ENCODE measurements around the gene GPR3.
A peak's percentile ranks its signal among the peaks of the same experiment; 100 is the strongest.

The GPR3 gene

DNA sequence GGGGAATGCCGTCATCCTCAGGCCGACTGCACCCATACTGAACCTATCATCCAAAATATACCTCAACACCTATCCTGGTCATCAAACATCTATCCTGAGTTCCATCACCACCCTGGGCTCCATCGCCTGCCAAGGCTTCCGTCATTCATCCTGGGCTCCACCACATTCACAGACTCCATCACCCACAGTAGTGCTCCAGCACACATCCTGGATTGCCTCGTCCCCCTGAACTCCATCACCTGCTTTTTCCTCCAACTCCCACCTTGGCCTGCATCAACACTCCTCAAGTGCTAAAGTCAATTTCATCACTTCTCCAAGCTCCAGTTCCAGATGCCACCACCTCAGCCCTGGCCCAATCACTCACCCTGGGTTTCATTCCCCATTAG is 33.5 kb upstream of the GPR3 start:
- no peak for DNase-seq (ENCODE audit: low spot score)

DNA sequence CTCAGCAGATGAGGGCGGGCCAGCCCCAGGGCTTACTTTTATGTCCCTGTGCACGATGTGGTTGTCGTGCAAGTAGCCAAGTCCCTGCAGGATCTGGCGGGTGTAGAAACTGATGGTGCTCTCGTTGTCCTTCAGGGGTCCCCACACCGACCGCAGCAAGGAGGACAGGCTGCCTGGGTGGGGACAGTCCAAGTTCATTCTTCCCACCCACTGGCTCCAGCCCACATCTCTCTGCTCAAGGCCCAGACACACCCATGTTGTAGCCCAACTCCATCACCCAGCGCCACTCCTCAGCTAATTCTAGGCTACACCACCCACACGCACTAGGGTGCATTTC is 32.6 kb upstream of the GPR3 start:
- DNase-seq (ENCODE audit: low spot score) = no peak

DNA sequence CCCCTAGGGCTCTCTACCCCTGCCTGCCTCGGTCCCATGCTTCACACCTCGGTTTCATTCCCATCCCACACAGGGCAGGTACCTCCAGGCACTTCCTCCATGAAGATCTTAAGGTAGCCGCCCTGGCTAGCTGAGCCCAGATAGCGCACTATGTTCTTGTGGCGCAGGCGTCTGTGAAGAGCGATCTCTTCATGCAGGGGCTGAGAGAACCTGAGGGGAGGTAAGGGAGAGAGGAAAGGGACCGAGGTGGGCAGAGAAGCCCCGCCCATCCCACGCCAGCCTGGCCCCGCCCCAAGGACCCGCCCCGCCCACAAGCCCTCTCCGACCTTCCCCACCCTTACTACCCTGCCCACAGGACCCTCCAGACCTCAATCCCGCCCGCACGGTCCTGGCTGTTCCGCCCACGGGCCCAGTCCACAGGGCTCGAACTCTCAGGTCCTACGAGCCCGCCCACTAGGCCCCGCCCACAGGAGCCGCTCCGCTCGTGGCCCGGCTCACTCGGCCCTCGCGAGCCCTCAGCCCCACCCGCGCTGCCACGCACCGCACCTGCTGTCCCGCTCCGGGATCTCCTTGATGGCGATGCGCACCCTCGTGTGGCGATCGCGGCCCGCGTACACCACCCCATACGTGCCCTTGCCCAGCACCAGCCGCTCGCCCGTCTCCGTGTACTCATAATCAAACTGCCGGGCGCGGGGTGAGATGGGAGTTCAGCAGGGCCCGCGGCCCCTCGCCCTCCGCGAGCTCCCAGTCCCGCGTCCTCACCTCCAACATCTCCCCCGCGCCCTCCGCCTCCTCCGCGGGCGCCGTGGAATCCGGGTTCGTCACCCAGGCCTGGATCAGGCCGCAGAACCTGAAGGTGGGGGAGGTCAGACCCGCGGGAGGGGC is 32.0 kb upstream of the GPR3 start:
- no peak for DNase-seq (ENCODE audit: low spot score)

DNA sequence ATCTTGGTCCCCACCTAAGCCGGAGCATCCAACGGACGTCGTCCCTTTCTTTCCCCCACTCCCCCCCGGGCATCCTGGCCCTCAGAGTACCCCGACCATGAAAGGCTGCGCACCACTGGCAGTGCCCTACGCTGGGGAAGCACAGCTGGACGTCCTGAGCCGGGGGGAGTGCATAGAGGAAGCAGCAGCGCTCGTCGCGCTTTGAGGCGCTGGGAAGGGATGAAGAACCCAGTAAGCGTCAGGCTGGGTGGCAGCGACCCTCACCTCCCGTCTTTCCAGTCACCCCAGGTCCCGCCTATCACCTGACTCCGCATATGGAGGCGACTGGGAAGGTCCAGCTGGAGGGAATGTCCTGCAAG is 31.4 kb upstream of the GPR3 start:
- DNase-seq (ENCODE audit: low spot score) = no peak

DNA sequence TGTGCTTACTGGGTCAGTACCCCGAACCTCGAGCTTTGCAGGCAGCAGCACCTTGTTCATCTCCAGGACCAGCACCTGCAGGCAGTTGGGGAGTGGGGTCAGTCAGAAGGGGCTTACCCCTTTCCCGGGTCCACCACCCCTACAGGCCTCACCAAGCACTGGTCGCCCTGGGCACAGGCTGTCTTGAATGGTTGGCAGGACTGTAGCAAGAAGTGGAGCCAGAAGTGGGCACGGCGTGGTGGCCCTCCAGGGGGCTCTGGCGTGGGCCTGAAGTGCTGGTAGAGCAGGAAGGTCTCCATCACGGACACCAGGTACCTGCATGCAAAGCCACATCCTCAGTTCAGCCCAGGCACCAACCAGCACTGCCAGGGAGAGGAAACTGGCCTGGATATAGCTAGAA is 30.9 kb upstream of the GPR3 start:
- DNase-seq (ENCODE audit: low spot score) = no peak

DNA sequence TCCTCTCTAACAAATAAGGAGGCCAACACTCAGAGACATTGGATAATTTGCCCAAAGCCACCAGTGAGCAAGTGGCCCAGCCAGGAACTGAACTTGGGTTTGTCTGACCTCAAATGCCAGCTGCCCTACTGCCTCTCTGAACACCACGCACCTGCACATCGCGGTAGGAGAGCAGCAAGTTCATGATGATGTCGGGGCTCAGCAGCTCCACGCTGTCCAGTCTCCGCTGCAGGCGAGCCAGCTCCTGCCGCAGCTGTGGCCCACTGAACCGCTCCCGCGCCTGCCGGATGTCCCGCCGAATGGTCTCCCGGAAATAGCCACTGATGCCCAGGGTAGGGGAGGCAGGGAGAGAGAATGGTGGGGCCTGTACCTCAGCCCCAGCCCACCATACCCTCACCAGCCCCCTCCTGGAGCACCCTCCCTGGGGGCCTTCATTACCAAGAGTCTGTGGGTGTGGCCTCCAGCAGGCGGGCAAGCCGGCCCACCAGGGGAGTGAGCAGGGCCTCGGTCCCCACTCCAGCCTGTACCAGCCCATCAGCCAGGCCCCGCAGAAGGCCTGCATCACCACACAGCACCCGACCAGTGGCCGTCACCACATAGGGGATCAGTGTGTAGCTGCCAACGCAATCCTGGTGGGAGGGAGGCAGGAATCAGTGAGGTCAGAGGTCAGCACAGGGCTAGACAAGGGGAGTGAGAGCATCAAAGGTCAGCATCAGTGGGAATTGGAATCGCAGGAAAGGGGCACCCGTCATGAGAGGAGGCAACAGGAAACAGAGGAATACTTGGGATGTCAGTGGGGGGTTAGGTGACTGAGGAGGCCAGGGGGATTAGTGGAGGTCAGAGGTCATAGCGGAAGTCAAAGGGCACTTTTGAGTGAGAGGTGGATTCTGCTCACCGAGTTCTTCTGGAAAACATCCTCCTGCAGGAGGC is 28.4 kb upstream of the GPR3 start:
- DNase-seq (ENCODE audit: low spot score) = no peak

DNA sequence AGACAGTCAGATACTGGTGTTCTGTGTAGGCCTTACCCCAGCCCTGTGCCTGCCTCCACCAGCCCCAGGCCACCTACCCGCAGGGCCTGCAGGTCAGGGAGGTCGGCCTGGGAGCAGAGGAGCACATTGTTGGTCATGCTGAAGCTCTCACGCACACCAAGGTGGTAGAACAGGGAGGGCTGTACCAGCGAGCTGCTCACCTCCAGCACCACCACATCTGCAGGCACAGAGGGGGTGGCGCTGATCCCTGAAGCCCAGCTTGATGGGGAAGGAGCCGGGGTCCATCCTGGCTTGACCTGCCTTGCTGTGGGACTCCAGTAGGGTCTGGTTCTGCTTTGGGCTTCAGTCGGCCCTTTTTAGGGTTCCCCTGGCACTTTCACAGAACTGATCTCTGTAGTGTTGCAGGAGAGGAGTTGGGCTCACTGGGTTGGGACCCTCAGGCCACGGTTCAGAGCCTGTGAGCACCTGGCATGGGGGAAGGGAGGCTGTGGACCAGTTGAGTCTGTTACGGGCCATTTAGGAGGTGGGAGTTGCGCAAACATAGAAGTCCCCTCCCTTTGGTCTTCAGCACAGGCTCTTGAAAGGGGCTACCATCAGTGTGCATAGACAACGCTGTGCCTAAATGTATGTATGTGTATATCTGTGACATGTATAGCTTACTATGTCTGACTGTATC is 27.6 kb upstream of the GPR3 start:
- no peak for DNase-seq (ENCODE audit: low spot score)

DNA sequence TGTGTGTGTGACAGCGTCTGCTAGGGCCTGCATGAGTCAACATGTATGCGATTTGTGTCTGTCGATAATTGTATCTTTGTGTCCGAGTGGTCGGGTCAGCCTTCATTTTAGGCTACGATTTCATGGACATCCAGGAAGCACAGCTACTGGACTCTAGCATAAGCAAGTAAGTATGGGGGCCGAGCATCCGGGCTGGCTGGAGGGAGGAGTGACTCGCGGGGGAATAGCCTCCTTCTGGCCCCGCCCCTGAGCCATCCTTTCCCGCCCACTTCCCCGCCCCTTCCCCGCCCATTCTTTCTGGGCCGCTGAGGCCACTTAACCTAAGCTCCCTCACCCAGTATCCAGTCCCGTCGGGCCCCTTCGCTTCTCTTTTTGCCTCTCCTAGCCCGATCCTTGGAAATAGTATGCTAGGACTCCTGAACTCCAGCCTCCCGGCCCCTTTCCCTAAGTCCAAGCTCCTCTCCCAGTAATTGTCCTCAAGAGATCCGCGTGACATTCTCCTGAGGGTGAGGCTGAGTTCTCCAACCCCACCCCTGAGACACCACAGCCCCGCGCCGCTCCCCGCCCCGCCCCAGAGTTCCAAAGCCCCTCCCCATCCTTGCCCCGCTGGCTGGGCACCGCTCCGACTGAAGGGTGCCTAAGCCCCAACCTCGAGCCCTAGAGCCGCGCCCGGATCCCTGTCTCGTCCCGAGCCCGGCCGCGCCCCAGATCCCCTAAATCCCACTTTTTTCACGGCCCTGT is 26.9 kb upstream of the GPR3 start:
- peak; percentile 87 for DNase-seq (ENCODE audit: low spot score)

DNA sequence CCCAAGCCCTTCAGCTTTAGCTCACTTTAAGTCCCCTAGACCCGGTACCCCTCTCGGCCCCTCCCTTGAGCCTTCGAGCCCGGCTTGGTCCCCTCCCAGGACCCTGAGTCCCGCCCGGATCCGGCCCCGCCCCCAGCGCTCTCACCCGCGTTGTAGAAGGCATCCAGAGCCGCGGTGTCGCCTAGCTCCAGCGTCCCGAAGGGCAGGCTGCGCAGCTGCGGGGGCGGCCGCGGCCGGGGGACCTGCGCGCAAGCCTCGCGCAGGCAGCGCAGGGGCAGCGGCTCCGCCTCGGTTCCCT is 26.4 kb upstream of the GPR3 start:
- peak; percentile 51 for DNase-seq (ENCODE audit: low spot score)

DNA sequence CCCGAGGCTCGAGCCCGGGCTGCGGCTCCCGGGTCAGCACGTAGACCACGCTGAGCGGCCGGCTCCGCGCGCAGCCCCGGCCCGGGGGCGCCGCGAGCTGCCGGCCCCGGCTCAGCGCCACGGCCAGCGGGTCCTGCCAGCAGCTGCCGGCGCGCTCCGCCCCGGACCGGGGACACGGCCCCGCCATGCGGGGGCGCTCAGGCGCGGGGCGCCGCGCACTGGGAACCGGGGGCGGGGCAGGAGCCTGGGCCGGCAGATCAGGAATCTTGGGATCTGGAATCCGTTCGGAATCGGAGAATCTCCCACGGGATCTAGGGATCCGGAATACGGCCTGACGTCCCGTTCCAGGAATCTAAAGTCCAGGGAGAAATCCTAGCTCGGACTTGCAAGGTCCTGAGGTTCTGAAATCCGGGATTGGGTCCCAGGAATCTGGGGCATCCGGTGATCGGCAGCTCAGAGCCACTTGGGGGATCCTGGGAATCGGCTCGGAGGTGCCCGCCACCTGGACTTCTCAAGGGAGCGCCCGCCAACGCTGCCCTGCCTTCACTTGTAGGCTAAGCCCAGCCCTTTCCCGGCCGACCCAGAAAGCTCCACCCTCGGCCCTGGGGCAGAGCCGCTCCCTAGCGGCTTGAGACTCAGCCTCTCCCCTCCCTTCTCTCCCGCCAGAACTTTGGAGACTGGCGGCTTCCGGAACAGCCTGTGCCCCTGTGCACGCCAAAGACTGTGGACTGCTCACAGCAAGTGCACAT is 25.8 kb upstream of the GPR3 start, which contains the start of gene MAP3K6:
Gene MAP3K6, minus strand, starts transcription at position 551 of the 749 bp plus-strand sequence. Its CDS starts 364 bp downstream, at position 187.
- peak; percentile 72 for DNase-seq (ENCODE audit: low spot score)

DNA sequence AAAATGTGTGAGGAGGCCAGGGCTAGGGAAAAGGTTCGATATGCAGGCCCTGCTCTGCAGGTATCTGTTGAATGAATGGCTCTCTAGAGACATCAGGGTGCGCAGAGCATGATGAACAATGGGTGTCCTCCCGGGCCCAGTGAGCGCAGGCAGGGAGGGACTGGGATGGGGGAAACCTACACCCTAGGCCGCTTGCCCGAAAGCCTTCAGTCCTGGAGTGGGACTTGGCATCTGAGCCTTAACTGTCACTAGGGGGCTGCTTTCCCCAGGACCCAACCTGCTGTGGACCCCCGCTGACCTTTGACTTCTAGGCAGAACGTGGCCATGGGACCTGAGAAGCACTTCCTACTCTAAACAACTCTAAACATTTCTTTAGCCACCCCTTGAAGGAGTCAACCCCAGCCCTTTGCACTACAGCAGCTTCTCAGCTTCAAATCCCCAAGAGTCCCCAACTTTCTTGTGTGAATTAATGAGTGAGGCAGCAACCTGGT is 25.2 kb upstream of the GPR3 start:
- no peak for DNase-seq (ENCODE audit: low spot score)

DNA sequence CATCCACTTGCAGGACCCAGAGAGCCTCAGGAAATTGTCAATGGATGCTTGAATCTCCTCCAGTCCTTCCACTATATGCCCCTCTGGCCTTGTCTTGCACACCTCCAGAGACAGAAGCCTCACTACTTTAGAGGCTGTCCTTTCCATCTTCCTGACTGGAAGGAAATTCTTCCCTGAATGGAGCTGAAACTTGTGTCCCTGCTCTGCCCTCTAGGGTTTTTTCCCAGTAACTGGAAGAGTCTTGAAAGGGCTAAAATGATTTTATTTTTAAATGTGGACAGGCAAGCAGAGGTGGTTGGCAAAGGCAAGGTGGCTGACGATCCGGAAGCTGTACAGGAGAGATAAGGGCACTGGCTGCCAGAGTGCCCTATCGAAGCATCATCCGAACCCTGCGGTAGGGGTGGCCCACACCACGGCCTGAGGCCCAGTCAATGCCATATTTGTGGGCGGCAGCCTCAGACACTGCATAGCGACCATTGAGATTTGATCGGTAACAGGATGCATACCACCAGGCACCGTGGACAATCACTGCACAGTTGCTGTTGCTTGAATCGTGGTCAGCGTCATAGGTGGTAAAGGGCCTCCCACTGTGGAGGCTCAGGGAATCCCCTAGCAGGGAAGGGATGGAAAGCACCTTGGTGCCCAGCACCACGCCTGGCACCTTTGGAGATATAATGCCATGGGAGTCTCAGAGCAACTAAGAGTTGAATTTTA is 23.4 kb upstream of the GPR3 start:
- no peak for DNase-seq (ENCODE audit: low spot score)

DNA sequence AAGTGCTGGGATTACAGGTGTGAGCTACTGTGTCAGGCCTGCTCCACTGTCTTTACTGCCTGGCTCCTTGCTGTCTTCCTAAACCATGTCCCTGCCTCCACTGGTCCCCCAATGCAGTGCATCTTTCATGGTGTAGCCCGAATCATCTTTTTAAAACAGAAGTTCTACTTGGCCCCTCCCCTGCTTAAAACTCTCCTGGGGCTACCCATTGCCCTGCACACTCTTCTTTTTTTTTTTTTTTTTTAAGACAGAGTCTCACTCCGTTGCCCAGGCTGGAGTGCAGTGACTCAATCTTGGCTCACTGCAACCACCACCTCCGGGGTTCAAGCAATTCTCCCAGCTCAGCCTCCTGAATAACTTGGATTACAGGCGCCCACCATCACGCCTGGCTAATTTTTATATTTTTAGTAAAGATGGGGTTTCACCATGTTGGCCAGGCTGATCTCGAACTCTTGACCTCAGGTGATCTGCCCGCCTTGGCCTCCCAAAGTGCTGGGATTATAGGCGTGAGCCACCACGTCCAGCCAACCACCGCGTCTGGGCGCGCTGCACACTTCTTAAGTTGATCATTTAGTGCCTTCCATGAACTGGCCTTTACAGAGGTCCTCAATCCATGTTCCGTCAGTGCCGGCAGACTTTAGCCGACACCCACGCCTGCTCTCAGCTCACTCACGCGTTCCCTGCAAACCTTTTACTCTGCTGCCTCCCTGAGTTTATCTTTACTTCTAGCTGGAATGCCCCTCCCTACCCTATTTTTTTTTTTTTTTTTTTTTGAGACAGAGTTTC is 20.2 kb upstream of the GPR3 start:
- DNase-seq (ENCODE audit: low spot score) = no peak

DNA sequence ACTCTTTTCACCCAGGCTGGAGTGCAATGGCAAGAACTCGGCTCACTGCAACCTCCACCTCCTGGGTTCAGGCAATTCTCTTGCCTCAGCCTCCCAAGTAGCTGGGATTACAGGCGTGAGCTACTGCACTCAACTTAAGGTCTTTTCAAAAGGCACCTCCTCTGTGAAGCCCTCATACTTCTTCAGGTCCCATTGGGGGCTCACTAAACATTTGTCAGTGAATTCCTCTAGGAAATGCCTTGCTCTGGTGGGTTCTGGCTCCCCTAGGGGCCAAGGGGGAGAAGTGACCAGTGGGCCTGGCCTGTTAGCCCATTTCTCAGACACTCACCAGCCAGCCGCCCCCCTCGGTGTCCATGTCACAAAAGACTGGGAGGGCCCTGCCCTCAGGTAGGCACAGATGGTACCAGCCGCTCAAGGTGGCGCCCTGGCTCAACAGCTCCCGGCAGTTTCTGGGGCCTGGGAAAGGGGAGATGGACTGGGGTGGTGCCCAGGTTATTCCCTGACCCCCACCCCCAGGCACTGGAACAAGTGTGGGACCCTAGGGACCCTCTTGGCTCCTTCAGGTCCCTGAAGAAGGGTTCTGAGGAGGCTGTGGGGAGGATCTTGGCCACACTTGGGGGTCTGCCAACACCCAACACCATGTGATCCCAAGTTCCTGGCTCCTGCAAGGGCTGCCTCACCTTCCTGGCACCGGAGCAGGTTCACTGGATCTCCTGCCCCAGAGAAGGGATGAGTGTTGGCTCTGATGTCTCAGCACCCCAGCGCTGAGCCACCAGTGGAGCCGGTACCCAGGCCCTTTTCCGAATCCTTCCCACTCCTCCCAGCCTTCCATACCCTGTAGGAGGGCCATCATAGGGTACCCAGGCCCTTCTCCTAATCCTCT is 19.4 kb upstream of the GPR3 start:
- no peak for DNase-seq (ENCODE audit: low spot score)

DNA sequence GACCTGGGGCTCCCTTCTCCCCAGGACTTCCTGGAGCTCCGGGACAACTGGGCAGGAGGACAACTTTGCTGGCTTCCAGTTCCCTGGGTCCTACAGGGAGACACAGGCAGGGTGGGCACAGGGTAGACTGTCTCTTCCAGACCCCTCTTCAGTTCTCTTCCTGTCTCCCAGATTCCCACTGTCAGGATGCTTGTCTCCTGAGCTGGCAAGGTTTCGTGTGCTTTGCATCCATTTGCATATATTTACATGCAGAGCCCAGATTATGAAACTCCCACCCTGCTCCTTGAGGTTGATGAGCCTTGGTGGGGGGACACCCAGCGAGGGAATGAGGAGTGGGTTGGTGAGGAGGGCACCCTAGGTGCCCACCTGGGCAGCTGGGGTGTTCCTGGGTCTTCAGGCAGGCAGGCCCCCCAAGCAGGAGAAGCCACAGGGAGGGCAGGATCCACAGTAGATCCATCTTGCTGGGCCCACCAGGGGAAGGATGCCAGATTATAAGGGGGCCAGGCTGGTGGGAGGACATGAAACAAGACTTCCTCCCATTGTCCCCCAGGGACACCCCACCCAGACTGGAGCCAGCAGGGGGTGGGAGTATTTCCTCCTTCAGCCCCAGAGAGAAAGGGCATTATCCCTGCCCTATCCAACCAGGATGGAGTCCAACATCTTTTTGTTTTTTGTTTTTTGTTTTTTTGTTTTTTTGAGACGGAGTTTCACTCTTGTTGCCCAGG is 17.9 kb upstream of the GPR3 start, which contains the start of gene FCN3:
Gene FCN3, minus strand, starts transcription at position 463 of the 725 bp plus-strand sequence. Its CDS starts 6 bp downstream, at position 457.
- no peak for DNase-seq (ENCODE audit: low spot score)

DNA sequence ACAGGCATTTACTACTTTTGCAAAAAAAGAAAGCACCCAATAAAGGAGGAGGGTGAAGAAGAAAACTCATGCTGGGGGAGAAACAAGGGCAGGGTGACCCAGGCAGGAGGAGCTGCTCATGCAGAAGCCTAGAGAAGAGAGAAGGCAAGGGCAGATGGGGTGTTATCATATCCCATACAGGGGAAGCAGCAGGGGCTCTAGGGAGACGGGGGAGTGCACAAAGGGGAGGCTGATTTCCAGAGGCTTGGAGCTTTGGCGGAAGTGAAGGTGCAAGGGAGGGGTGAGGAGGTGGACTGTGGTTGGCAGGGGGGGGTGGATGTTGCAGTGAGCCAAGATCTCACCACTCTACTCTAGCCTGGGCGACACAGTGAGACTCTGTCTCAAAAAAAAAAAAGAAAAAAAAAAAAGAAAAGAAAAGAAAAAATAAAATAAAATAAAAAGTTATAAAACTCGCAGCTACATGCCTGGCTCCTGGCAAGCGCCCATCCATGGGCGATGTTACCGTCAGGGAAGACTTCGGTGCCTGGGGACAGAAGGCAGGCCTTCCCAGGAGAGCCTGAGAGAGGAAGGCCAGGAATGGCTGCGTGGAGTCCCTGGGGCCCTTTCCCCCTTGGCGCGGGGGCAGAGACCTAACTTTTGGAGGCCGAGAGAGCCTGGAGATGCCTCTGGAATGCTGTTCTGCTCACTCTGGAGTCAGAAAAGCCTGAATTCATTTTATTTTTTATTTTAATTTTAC is 14.5 kb upstream of the GPR3 start:
- no peak for DNase-seq (ENCODE audit: low spot score)

DNA sequence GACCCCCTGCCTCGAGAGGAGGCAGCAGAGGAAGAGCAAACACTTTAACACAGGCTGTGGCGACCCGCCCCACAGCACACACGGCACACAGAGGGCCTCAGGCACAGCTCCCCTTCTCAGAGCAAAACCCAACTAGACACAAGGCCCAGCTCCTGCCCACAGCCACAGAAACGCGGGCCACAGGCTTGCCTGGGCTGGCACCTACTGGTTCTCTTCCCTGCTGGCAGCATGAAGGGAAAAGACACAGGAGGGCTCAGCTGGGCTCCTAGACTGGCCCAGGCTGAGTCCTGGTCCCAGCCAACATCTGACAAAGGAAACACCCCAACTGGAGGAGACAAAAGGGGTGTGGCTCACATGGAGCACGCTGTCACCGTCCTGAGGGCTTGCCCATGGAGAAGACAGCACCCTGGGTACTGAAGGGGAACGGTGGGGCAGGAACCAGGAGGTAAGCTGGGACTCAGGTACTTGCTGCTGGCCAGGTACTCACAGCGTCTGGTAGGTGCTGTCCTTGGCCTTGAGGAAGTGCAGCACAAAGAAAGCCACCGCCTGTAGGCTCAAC is 12.8 kb upstream of the GPR3 start:
- DNase-seq (ENCODE audit: low spot score) = no peak
